ENCODE results near the gene ARL3. TPM values are rescaled to one million over a fixed set of nuclear protein-coding genes. Genes with fewer than 3 reads are reported as not detected.
"Not testable (repeated sequence)": the region's sequence is repeated elsewhere in the genome, so short reads cannot be mapped to it uniquely, and the experiment has no call there.

ARL3 gene
- total RNA-seq, 1 donor from 2014 or later, result 6.4 TPM

GRCh38 chr10:102673819-102674511, 40.2 kb downstream of the ARL3 start:
- DNase-seq (ENCODE audit: low read depth, low spot score), result no peak

- DNase-seq (ENCODE audit: low read depth, low spot score), result no peak
Measured at GRCh38 chr10:102673236-102673818, 40.9 kb downstream of the ARL3 start.

GRCh38 chr10:102670871-102671434, 43.2 kb downstream of the ARL3 start:
- DNase-seq (ENCODE audit: low read depth, low spot score), result no peak

GRCh38 chr10:102670065-102670670, 44.0 kb downstream of the ARL3 start:
- no peak for DNase-seq (ENCODE audit: low read depth, low spot score)

GRCh38 chr10:102669206-102670064, 44.8 kb downstream of the ARL3 start:
- DNase-seq (ENCODE audit: low read depth, low spot score), result no peak

GRCh38 chr10:102668326-102669107, 45.7 kb downstream of the ARL3 start:
- DNase-seq (ENCODE audit: low read depth, low spot score), result no peak

- DNase-seq (ENCODE audit: low read depth, low spot score), result not testable (repeated sequence)
Measured at GRCh38 chr10:102667411-102667810, 46.8 kb downstream of the ARL3 start.

- no peak for DNase-seq (ENCODE audit: low read depth, low spot score)
Measured at GRCh38 chr10:102665904-102666509, 48.2 kb downstream of the ARL3 start.

GRCh38 chr10:102661658-102662028, 52.6 kb downstream of the ARL3 start:
- no peak for DNase-seq (ENCODE audit: low read depth, low spot score)

- DNase-seq (ENCODE audit: low read depth, low spot score), result no peak
Measured at GRCh38 chr10:102660888-102661657, 53.1 kb downstream of the ARL3 start.

- DNase-seq (ENCODE audit: low read depth, low spot score), result no peak
Measured at GRCh38 chr10:102658802-102659201, 55.4 kb downstream of the ARL3 start.

GRCh38 chr10:102657984-102658724, 56.0 kb downstream of the ARL3 start:
- no peak for DNase-seq (ENCODE audit: low read depth, low spot score)

GRCh38 chr10:102657451-102657850, 56.7 kb downstream of the ARL3 start:
- no peak for DNase-seq (ENCODE audit: low read depth, low spot score)

GRCh38 chr10:102656791-102657371, 57.3 kb downstream of the ARL3 start:
- DNase-seq (ENCODE audit: low read depth, low spot score), result no peak

- no peak for DNase-seq (ENCODE audit: low read depth, low spot score)
Measured at GRCh38 chr10:102656026-102656425, 58.2 kb downstream of the ARL3 start.

- DNase-seq (ENCODE audit: low read depth, low spot score), result no peak
Measured at GRCh38 chr10:102654969-102655368, 59.2 kb downstream of the ARL3 start.

- no peak for DNase-seq (ENCODE audit: low read depth, low spot score)
Measured at GRCh38 chr10:102654566-102654965, 59.6 kb downstream of the ARL3 start.

GRCh38 chr10:102653060-102653459, 61.1 kb downstream of the ARL3 start:
- DNase-seq (ENCODE audit: low read depth, low spot score), result no peak
